HepG2 (cell line): Measurements from ENCODE around the gene SUZ12. TPM values are rescaled to one million over a fixed set of nuclear protein-coding genes. Genes with fewer than 3 reads are reported as not detected.
A peak's percentile ranks its signal among the peaks of the same experiment; 100 is the strongest.

Source experiments
- BCL6 ChIP-seq: IDR thresholded peaks from 2 replicates; pipeline ENCODE4 v1.6.1; 2016; ENCODE audit warnings: missing genetic modification reagents, missing compliant biosample characterization
- CBX5 ChIP-seq: sonication (generic); formaldehyde crosslinking; IDR thresholded peaks from 2 replicates; pipeline ENCODE4 v1.4.0; 2020; ENCODE audit warnings: missing genetic modification reagents, borderline replicate concordance
- CHD4 ChIP-seq: fragments of 200-600 bp; sonication (generic); IDR thresholded peaks from 2 replicates; pipeline ENCODE4 v1.7.0; 2017; ENCODE audit warnings: mild to moderate bottlenecking, low read length, borderline replicate concordance
- HINFP ChIP-seq: sonication (generic); formaldehyde crosslinking; IDR thresholded peaks from 2 replicates; pipeline ENCODE4 v1.4.0; 2020; ENCODE audit warnings: low read depth, mild to moderate bottlenecking, missing genetic modification reagents
- HOXA3 ChIP-seq: sonication (generic); formaldehyde crosslinking; IDR thresholded peaks from 2 replicates; pipeline ENCODE4 v1.5.0; 2020; ENCODE audit warnings: missing genetic modification reagents
- MED13 ChIP-seq: sonication (generic); formaldehyde crosslinking; IDR thresholded peaks from 2 replicates; pipeline ENCODE4 v1.5.0; 2020; ENCODE audit warnings: missing genetic modification reagents
- MED8 ChIP-seq: sonication (generic); formaldehyde crosslinking; IDR thresholded peaks from 2 replicates; pipeline ENCODE4 v1.8.1; 2023; ENCODE audit warnings: mild to moderate bottlenecking, missing genetic modification reagents; ENCODE audit not compliant: insufficient replicate concordance
- MLX ChIP-seq: IDR thresholded peaks from 2 replicates; pipeline ENCODE4 v1.6.1; 2016
- MXD4 ChIP-seq: IDR thresholded peaks from 2 replicates; pipeline ENCODE4 v1.6.1; 2016; ENCODE audit warnings: mild to moderate bottlenecking, missing biosample characterization, missing genetic modification reagents
- NFIB ChIP-seq: sonication (generic); formaldehyde crosslinking; IDR thresholded peaks from 2 replicates; pipeline ENCODE4 v1.9.0; 2021; ENCODE audit warnings: missing genetic modification reagents, mild to moderate bottlenecking, borderline replicate concordance
- TFDP2 ChIP-seq: sonication (generic); formaldehyde crosslinking; IDR thresholded peaks from 2 replicates; pipeline ENCODE4 v1.4.0; 2020; ENCODE audit warnings: missing genetic modification reagents
- ZBTB2 ChIP-seq: sonication (generic); formaldehyde crosslinking; IDR thresholded peaks from 2 replicates; pipeline ENCODE4 v1.8.0; 2022; ENCODE audit warnings: low read depth, missing genetic modification reagents
- ZBTB40 ChIP-seq, 2 experiments: fragments of 450-650 bp in 1 of 2; sonication (generic) in 1 of 2; formaldehyde crosslinking in 1 of 2; IDR thresholded peaks; 2 replicates each; pipeline versions ENCODE4 v1.6.1 to v1.8.0; 2016 to 2022; ENCODE audit warnings: antibody characterized with exemption in 1 of 2, mild to moderate bottlenecking in 1 of 2, missing genetic modification reagents in 1 of 2
- ZNF430 ChIP-seq: sonication (generic); formaldehyde crosslinking; IDR thresholded peaks from 2 replicates; pipeline ENCODE4 v1.9.0; 2021; ENCODE audit warnings: mild to moderate bottlenecking, missing genetic modification reagents
- ZNF549 ChIP-seq: sonication (generic); formaldehyde crosslinking; IDR thresholded peaks from 2 replicates; pipeline ENCODE4 v1.5.0; 2020; ENCODE audit warnings: missing genetic modification reagents
- polyA plus RNA-seq, 8 experiments: library from polyadenylated mRNA; depleted of rRNA in 3 of 8; stranded (reverse) in 7 of 8; unstranded in 1 of 8; fragments of >200 nt; fragmentation: Illumina TruSeq in 4 of 8; extraction: Trizol in 4 of 8; gene quantifications; 2 replicates each; pipeline versions ENCODE4 v1.2.1 to v1.2.3, GENCODE V29; 2011 to 2016; ENCODE audit warnings: low read depth in 4 of 8, missing spikeins in 1 of 8, mixed read lengths in 1 of 8; ENCODE audit not compliant: insufficient read depth in 1 of 8
- total RNA-seq, 5 experiments: library from RNA; depleted of rRNA; stranded (reverse); fragments of >200 nt; fragmentation: Illumina TruSeq; extraction: Trizol; gene quantifications; 2 replicates each; pipeline ENCODE4 v1.2.3, GENCODE V29; 2016; ENCODE audit warnings: low read depth in 1 of 5

SUZ12 gene
- total and polyA plus RNA-seq, 2 of the 13 experiments (the other 11 are each of a cell fraction or from before 2014, with no cell fraction given), result 11.7 to 15.6 TPM

- TF ChIP-seq HINFP (CRISPR knock-in tag), result no peak
- TF ChIP-seq MED13 (CRISPR knock-in tag), result no peak
- no peak for TF ChIP-seq NFIB (CRISPR knock-in tag)
- 0 out of 2 replicates have a peak, but pooled peaks have one; percentile 33 for TF ChIP-seq ZBTB2 (CRISPR knock-in tag)
- peak; percentile 55 for TF ChIP-seq TFDP2
- TF ChIP-seq CBX5 (CRISPR knock-in tag), result 0 out of 2 replicates have a peak, but pooled peaks have one; percentile 38
- TF ChIP-seq HOXA3 (CRISPR knock-in tag), result peak; percentile 78
- no peak for TF ChIP-seq CHD4
- TF ChIP-seq ZNF430 (CRISPR knock-in tag), result no peak
- TF ChIP-seq ZNF549 (CRISPR knock-in tag), result no peak
- TF ChIP-seq MXD4 (CRISPR knock-in tag), result no peak; the same call in 1 of the 2 replicates
- no peak for TF ChIP-seq MED8
- no peak for TF ChIP-seq ZBTB40 (IDR thresholded peaks at IDR 0.05)
- no peak; the same call in 1 of the 2 replicates for TF ChIP-seq ZBTB40 (CRISPR knock-in tag; IDR thresholded peaks at IDR 0.05)
- no peak for TF ChIP-seq MLX
- 0 out of 2 replicates have a peak, but pooled peaks have one; percentile 25 for TF ChIP-seq BCL6 (CRISPR knock-in tag)
These were observed 70.2 kb downstream of the SUZ12 start, which contains the start of gene LRRC37B (continued) for GRCh38 chr17:32006957-32007462.
